Measurements from ENCODE around the gene FSHR.

The FSHR gene

DNA sequence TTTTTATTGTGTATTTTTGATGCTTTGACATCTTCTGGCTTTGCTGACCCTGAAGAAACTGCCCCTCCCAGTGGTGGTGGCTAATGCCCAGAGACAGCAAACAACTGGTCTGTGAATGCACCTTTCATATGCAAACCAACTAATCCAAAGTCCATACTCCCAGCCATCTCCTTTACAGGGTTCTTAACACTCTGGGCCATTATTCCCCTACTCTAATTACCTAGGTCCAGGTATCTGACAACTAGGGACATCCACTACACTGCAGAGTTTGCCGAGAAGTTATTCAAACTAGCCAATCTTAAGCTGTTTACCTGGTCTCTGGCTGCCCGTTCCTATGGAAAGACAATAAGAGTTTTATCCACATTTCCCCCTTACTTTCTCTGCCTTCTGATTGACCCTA is 73.6 kb downstream of the FSHR start:
- Histone ChIP-seq H3K4me3 (ENCODE audit: low read depth, low read length) (no peak overlapping the region), H2AFZ (peak overlapping the region; percentile 30), H3K4me1 (no peaks in the 10 kb centered on the region), H3K27ac (no peak overlapping the region), H3K36me3 (ENCODE audit: control insufficient read depth, insufficient read depth, low read length) (no peaks in the 10 kb centered on the region), H3K4me2 (ENCODE audit: low read length) (no peak overlapping the region), H3K9me3 (ENCODE audit: control insufficient read depth, low read length) (no peaks in the 10 kb centered on the region), H3K9ac (no peak overlapping the region), H3K27me3 (ENCODE audit: control insufficient read depth, insufficient read depth, low read length) (no peaks in the 10 kb centered on the region), H3K79me2 (no peaks in the 10 kb centered on the region)
- TF ChIP-seq, protein P1, sequence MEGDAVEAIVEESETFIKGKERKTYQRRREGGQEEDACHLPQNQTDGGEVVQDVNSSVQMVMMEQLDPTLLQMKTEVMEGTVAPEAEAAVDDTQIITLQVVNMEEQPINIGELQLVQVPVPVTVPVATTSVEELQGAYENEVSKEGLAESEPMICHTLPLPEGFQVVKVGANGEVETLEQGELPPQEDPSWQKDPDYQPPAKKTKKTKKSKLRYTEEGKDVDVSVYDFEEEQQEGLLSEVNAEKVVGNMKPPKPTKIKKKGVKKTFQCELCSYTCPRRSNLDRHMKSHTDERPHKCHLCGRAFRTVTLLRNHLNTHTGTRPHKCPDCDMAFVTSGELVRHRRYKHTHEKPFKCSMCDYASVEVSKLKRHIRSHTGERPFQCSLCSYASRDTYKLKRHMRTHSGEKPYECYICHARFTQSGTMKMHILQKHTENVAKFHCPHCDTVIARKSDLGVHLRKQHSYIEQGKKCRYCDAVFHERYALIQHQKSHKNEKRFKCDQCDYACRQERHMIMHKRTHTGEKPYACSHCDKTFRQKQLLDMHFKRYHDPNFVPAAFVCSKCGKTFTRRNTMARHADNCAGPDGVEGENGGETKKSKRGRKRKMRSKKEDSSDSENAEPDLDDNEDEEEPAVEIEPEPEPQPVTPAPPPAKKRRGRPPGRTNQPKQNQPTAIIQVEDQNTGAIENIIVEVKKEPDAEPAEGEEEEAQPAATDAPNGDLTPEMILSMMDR (IDR thresholded peaks at IDR 0.05), result no peak

DNA sequence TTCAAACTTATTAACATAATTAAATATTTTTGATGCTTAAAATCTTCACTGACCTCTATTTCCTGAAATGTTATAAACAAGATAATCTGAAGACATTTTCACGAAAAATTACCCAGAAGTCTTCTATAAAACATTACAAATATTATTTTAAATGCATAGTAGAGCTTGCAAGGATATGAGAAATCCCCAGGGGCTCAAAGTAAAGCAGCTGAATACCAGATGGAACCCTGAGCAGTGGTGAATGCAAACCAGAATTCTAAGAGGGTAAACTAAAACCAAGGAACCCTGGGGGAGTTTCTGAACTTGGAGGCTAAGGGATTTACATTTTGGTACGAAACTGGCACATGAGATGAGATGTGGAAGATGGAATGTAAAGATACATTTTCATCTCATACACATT is 83.6 kb downstream of the FSHR start:
- Histone ChIP-seq H3K36me3 (ENCODE audit: control insufficient read depth, insufficient read depth, low read length) (no peaks in the 10 kb centered on the region), H3K27me3 (ENCODE audit: control insufficient read depth, insufficient read depth, low read length) (no peaks in the 10 kb centered on the region), H3K9me3 (ENCODE audit: control insufficient read depth, low read length) (no peaks in the 10 kb centered on the region), H3K27ac (no peak overlapping the region), H3K4me2 (ENCODE audit: low read length) (no peak overlapping the region), H3K4me1 (no peaks in the 10 kb centered on the region), H3K79me2 (no peaks in the 10 kb centered on the region), H2AFZ (no peak overlapping the region), H3K4me3 (ENCODE audit: low read depth, low read length) (no peak overlapping the region), H3K9ac (no peak overlapping the region)
- TF ChIP-seq, protein P1 (IDR thresholded peaks at IDR 0.05), result no peak

DNA sequence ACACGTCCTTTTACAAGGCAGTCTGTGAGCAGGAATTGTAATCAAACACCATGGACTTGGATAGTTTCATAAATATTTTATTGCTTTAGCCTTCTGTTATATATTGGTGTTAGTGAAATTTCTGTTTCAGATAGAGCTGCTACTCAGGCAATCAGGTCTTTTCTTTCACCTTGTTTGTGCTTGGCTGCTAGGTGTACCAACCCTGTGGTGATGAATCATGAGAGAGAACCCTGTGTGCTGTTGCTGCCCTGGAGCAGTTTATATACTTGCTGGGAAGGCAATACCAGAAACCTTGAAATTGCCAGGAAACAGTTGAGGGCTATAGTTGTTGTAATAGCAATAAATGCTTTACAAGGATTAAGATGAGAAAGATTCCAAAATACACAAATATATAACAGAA is 84.5 kb downstream of the FSHR start:
- H2AFZ ChIP-seq, result no peak overlapping the region
- H3K4me2 ChIP-seq (ENCODE audit: low read length), result no peak overlapping the region
- H3K79me2 ChIP-seq, result no peaks in the 10 kb centered on the region
- H3K9ac ChIP-seq, result no peak overlapping the region
- H3K4me1 ChIP-seq, result no peaks in the 10 kb centered on the region
- H3K4me3 ChIP-seq (ENCODE audit: low read depth, low read length), result no peak overlapping the region
- H3K36me3 ChIP-seq (ENCODE audit: control insufficient read depth, insufficient read depth, low read length), result no peaks in the 10 kb centered on the region
- no peak overlapping the region for H3K27ac ChIP-seq
- H3K27me3 ChIP-seq (ENCODE audit: control insufficient read depth, insufficient read depth, low read length), result no peaks in the 10 kb centered on the region
- TF ChIP-seq, protein P1 (IDR thresholded peaks at IDR 0.05), result no peak
- no peaks in the 10 kb centered on the region for H3K9me3 ChIP-seq (ENCODE audit: control insufficient read depth, low read length)

DNA sequence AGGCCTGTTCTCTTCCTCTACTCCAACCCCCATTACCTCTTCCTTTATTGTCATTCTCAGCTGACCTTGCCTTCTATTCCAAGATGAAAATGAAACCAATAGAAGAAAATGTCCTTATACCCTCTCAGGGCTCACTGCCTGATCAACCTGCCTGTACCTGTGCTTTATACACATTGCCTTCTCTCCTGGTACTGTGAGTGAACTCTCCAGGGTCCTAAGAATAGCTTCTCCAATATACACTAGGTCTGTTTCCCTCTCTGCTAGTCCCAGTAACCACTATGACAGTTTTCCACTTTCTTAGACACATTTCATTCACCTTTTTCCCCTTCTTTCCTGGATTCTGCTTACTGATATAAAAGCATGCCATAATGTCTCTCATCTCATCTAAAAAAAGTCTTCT is 85.7 kb downstream of the FSHR start:
- Histone ChIP-seq H2AFZ (peak overlapping the region; percentile 30), H3K27me3 (ENCODE audit: control insufficient read depth, insufficient read depth, low read length) (no peaks in the 10 kb centered on the region), H3K4me1 (no peaks in the 10 kb centered on the region), H3K79me2 (no peaks in the 10 kb centered on the region), H3K9me3 (ENCODE audit: control insufficient read depth, low read length) (no peaks in the 10 kb centered on the region), H3K27ac (no peak overlapping the region), H3K36me3 (ENCODE audit: control insufficient read depth, insufficient read depth, low read length) (no peaks in the 10 kb centered on the region), H3K4me3 (ENCODE audit: low read depth, low read length) (no peak overlapping the region), H3K4me2 (ENCODE audit: low read length) (no peak overlapping the region), H3K9ac (no peak overlapping the region)
- TF ChIP-seq, protein P1 (IDR thresholded peaks at IDR 0.05), result no peak

DNA sequence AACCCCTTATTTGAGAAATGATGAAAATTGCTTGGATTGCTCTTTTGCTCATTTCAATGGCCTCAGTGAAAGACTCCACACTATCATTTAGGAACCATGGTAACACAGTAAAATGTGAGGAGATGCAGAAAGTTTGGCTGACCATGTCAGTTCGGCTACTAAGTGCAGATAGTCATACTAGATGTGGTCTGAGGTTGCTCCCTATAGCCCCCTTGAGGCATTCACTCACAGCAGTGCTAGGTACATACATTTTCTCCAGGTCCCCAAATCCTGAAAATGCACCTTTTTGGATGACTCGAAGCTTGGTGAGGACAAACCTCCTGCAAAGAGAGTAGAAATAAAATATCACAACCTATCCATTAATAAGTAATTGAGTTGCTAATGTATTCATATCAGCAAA is 86.3 kb downstream of the FSHR start:
- H3K4me1 ChIP-seq, result no peaks in the 10 kb centered on the region
- no peak overlapping the region for H3K4me3 ChIP-seq (ENCODE audit: low read depth, low read length)
- no peak overlapping the region for H3K27ac ChIP-seq
- no peaks in the 10 kb centered on the region for H3K27me3 ChIP-seq (ENCODE audit: control insufficient read depth, insufficient read depth, low read length)
- TF ChIP-seq, protein P1 (IDR thresholded peaks at IDR 0.05), result no peak
- no peaks in the 10 kb centered on the region for H3K36me3 ChIP-seq (ENCODE audit: control insufficient read depth, insufficient read depth, low read length)
- H3K4me2 ChIP-seq (ENCODE audit: low read length), result no peak overlapping the region
- H3K9ac ChIP-seq, result no peak overlapping the region
- no peak overlapping the region for H2AFZ ChIP-seq
- no peaks in the 10 kb centered on the region for H3K79me2 ChIP-seq
- H3K9me3 ChIP-seq (ENCODE audit: control insufficient read depth, low read length), result no peaks in the 10 kb centered on the region
